ENCODE data around the gene CFAP58. TPM values are rescaled to one million over a fixed set of nuclear protein-coding genes. Genes with fewer than 3 reads are reported as not detected.

CFAP58 gene
- total and polyA plus RNA-seq, 2 of the 13 experiments (the other 11 are each of a cell fraction or from before 2014, with no cell fraction given), result 0.03 TPM; not detected in 1

DNA sequence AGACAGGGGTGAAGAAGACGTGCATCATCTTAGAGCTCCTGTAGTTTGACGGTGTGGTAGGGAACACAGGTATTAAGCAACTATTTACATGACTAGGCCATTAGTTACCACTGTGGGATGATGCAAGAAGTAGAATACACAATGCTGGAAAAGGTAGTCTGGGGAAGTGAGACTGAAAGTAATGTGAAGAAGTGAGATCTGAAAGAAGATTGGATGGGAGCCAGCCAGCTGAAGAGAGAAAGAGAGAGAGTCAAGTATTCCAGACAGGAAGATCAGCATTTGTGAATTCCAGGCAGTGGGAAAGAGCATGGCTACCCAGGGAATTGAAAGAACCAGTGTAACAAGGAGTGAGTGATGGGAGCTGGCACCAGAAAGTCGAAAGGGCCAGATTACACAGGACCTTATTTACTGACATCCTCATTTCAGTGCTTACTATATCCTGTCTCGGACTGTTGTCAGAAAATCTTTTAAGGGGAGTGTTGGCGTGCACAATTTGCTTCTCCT lies 4.0 kb upstream of the CFAP58 start (continued):
- TF ChIP-seq ZBTB25 (CRISPR knock-in tag; IDR thresholded peaks at IDR 0.05) (peak; percentile 66; the same call in 1 of the 2 replicates), RARG (CRISPR knock-in tag; IDR thresholded peaks at IDR 0.05; ENCODE audit: low read depth) (no peak), FOXO1 (CRISPR knock-in tag; IDR thresholded peaks at IDR 0.05) (0 out of 2 replicates have a peak, but pooled peaks have one; percentile 39), GATAD1 (CRISPR knock-in tag; IDR thresholded peaks at IDR 0.05) (no peak), SOX6 (IDR thresholded peaks at IDR 0.05) (no peak), SOX6 (CRISPR knock-in tag; IDR thresholded peaks at IDR 0.05) (peak; percentile 57), NFKB2 (CRISPR knock-in tag; IDR thresholded peaks at IDR 0.05; ENCODE audit: borderline replicate concordance) (no peak), ZNF331 (CRISPR knock-in tag; IDR thresholded peaks at IDR 0.05) (0 out of 2 replicates have a peak, but pooled peaks have one; percentile 9), HNF1B (CRISPR knock-in tag; IDR thresholded peaks at IDR 0.05) (peak; percentile 26; the same call in 1 of the 2 replicates), ZSCAN22 (CRISPR knock-in tag; IDR thresholded peaks at IDR 0.05) (no peak), SOX5 (CRISPR knock-in tag; IDR thresholded peaks at IDR 0.05; ENCODE audit: borderline replicate concordance) (peak; percentile 55), CREB1 (IDR thresholded peaks at IDR 0.05) (no peak), CREB1 (CRISPR knock-in tag; IDR thresholded peaks at IDR 0.05) (no peak), ZNF552 (CRISPR knock-in tag; IDR thresholded peaks at IDR 0.05; ENCODE audit: borderline replicate concordance) (no peak), MIER3 (CRISPR knock-in tag; IDR thresholded peaks at IDR 0.05; ENCODE audit: borderline replicate concordance) (peak; percentile 58; the same call in 1 of the 2 replicates), MTF2 (CRISPR knock-in tag; IDR thresholded peaks at IDR 0.05; ENCODE audit: borderline replicate concordance) (no peak), MYC (CRISPR knock-in tag; IDR thresholded peaks at IDR 0.05; ENCODE audit: borderline replicate concordance) (no peak)
- TF ChIP-seq, protein P1, sequence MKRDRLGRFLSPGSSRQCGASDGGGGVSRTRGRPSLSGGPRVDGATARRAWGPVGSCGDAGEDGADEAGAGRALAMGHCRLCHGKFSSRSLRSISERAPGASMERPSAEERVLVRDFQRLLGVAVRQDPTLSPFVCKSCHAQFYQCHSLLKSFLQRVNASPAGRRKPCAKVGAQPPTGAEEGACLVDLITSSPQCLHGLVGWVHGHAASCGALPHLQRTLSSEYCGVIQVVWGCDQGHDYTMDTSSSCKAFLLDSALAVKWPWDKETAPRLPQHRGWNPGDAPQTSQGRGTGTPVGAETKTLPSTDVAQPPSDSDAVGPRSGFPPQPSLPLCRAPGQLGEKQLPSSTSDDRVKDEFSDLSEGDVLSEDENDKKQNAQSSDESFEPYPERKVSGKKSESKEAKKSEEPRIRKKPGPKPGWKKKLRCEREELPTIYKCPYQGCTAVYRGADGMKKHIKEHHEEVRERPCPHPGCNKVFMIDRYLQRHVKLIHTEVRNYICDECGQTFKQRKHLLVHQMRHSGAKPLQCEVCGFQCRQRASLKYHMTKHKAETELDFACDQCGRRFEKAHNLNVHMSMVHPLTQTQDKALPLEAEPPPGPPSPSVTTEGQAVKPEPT (CRISPR knock-in tag; IDR thresholded peaks at IDR 0.05; ENCODE audit: low read depth), result peak; percentile 34; the same call in 1 of the 2 replicates
- TF ChIP-seq, protein P2, sequence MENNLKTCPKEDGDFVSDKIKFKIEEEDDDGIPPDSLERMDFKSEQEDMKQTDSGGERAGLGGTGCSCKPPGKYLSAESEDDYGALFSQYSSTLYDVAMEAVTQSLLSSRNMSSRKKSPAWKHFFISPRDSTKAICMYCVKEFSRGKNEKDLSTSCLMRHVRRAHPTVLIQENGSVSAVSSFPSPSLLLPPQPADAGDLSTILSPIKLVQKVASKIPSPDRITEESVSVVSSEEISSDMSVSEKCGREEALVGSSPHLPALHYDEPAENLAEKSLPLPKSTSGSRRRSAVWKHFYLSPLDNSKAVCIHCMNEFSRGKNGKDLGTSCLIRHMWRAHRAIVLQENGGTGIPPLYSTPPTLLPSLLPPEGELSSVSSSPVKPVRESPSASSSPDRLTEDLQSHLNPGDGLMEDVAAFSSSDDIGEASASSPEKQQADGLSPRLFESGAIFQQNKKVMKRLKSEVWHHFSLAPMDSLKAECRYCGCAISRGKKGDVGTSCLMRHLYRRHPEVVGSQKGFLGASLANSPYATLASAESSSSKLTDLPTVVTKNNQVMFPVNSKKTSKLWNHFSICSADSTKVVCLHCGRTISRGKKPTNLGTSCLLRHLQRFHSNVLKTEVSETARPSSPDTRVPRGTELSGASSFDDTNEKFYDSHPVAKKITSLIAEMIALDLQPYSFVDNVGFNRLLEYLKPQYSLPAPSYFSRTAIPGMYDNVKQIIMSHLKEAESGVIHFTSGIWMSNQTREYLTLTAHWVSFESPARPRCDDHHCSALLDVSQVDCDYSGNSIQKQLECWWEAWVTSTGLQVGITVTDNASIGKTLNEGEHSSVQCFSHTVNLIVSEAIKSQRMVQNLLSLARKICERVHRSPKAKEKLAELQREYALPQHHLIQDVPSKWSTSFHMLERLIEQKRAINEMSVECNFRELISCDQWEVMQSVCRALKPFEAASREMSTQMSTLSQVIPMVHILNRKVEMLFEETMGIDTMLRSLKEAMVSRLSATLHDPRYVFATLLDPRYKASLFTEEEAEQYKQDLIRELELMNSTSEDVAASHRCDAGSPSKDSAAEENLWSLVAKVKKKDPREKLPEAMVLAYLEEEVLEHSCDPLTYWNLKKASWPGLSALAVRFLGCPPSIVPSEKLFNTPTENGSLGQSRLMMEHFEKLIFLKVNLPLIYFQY (CRISPR knock-in tag; IDR thresholded peaks at IDR 0.05; ENCODE audit: borderline replicate concordance), result no peak
- TF ChIP-seq, protein P3, sequence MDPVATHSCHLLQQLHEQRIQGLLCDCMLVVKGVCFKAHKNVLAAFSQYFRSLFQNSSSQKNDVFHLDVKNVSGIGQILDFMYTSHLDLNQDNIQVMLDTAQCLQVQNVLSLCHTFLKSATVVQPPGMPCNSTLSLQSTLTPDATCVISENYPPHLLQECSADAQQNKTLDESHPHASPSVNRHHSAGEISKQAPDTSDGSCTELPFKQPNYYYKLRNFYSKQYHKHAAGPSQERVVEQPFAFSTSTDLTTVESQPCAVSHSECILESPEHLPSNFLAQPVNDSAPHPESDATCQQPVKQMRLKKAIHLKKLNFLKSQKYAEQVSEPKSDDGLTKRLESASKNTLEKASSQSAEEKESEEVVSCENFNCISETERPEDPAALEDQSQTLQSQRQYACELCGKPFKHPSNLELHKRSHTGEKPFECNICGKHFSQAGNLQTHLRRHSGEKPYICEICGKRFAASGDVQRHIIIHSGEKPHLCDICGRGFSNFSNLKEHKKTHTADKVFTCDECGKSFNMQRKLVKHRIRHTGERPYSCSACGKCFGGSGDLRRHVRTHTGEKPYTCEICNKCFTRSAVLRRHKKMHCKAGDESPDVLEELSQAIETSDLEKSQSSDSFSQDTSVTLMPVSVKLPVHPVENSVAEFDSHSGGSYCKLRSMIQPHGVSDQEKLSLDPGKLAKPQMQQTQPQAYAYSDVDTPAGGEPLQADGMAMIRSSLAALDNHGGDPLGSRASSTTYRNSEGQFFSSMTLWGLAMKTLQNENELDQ (CRISPR knock-in tag; IDR thresholded peaks at IDR 0.05; ENCODE audit: borderline replicate concordance), result no peak
